Suprapubic skin (tissue), 4 donors: ENCODE results near the gene LRFN3. TPM values are rescaled to one million over a fixed set of nuclear protein-coding genes. Genes with fewer than 3 reads are reported as not detected.
A peak's percentile ranks its signal among the peaks of the same experiment; 100 is the strongest.

Experiments used
- DNase-seq, 2 donors: peaks; one replicate each; pipeline ENCODE4 v3.0.0-alpha.2; 2019; ENCODE audit warnings: low spot score in 2 of 2
- H3K27ac ChIP-seq: fragments of 200-600 bp; sonication (generic); one replicate; pipeline ENCODE4 v1.5.1; 2019
- H3K27me3 ChIP-seq: fragments of 200-600 bp; sonication (generic); one replicate; pipeline ENCODE4 v1.5.1; 2019
- H3K36me3 ChIP-seq: fragments of 200-600 bp; sonication (generic); one replicate; pipeline ENCODE4 v1.5.1; 2019
- H3K4me1 ChIP-seq: fragments of 200-600 bp; sonication (generic); one replicate; pipeline ENCODE4 v1.5.1; 2019
- H3K4me3 ChIP-seq: fragments of 200-600 bp; sonication (generic); one replicate; pipeline ENCODE4 v1.5.1; 2019; ENCODE audit warnings: mild to moderate bottlenecking
- H3K9me3 ChIP-seq: fragments of 200-600 bp; sonication (generic); one replicate; pipeline ENCODE4 v1.5.1; 2019
- CTCF ChIP-seq, 2 donors: fragments of 200-600 bp in 1 of 2; fragments of 450-650 bp in 1 of 2; sonication (generic) in 1 of 2; IDR thresholded peaks; one replicate each; pipeline ENCODE4 v1.5.1; 2016 to 2019; ENCODE audit warnings: antibody characterized with exemption in 2 of 2, mild to moderate bottlenecking in 1 of 2, moderate library complexity in 1 of 2
- EP300 ChIP-seq: sonication (generic); formaldehyde crosslinking; IDR thresholded peaks from one replicate; pipeline ENCODE4 v1.6.1; 2017; ENCODE audit warnings: antibody characterized with exemption
- POLR2A ChIP-seq, 2 donors: fragments of 450-650 bp; IDR thresholded peaks; one replicate each; pipeline ENCODE4 v1.6.1; 2017; ENCODE audit warnings: antibody characterized with exemption in 2 of 2, mild to moderate bottlenecking in 2 of 2, moderate library complexity in 2 of 2
- POLR2AphosphoS5 ChIP-seq, 3 donors: sonication (generic); formaldehyde crosslinking; IDR thresholded peaks; one replicate each; pipeline ENCODE4 v1.6.1; 2017; ENCODE audit warnings: antibody characterized with exemption in 3 of 3
- WGBS: methylation state at CpG from one replicate; pipeline ENCODE4 v1.1.5; 2018; 5-methylcytosine and 5-hydroxymethylcytosine counted together
- total RNA-seq, 4 donors: library from RNA; depleted of rRNA; stranded (reverse); fragments of >200 nt; gene quantifications; one replicate each; pipeline ENCODE4 v1.1.0, GENCODE V29; 2016

The LRFN3 gene
- total RNA-seq, 4 donors from 2014 or later = 10.9 to 18.3 (median 12.8) TPM

GRCh38 chr19:35903550-35904179, 32.5 kb upstream of the LRFN3 start:
- no peaks in the 10 kb centered on the region for H3K9me3 ChIP-seq

GRCh38 chr19:35904311-35905068, 31.7 kb upstream of the LRFN3 start:
- Histone ChIP-seq H3K27ac (peak overlapping the region; percentile 8), H3K4me1 (peaks cover 34% of the 10 kb centered on the region), H3K27me3 (no peaks in the 10 kb centered on the region), H3K4me3 (no peak overlapping the region), H3K36me3 (no peaks in the 10 kb centered on the region), H3K9me3 (no peaks in the 10 kb centered on the region)
- TF ChIP-seq EP300 (no peak), POLR2A (IDR thresholded peaks at IDR 0.05) (no peak)
- DNase-seq = no peak
- WGBS = 85% methylated on average over 10 of the region's 10 CpGs

More at GRCh38 chr19:35903550-35904179, 32.5 kb upstream of the LRFN3 start:
- H3K27ac ChIP-seq = peak overlapping the region; percentile 11
- 3% methylated on average over 15 of the region's 24 CpGs for WGBS
- H3K4me1 ChIP-seq = peaks cover 37% of the 10 kb centered on the region
- peak overlapping the region; percentile 21 for H3K4me3 ChIP-seq
- peak; percentile 87 to 88 for DNase-seq
- H3K36me3 ChIP-seq = no peaks in the 10 kb centered on the region
- TF ChIP-seq EP300 (no peak), POLR2A (IDR thresholded peaks at IDR 0.05) (no peak), CTCF (IDR thresholded peaks at IDR 0.05) (no peak), POLR2AphosphoS5 (IDR thresholded peaks at IDR 0.05) (no peak)
- H3K27me3 ChIP-seq = no peaks in the 10 kb centered on the region

GRCh38 chr19:35905178-35905727, 30.9 kb upstream of the LRFN3 start:
- TF ChIP-seq CTCF (IDR thresholded peaks at IDR 0.05) (no peak), EP300 (no peak), POLR2AphosphoS5 (IDR thresholded peaks at IDR 0.05) (no peak), POLR2A (IDR thresholded peaks at IDR 0.05) (no peak)
- Histone ChIP-seq H3K9me3 (no peaks in the 10 kb centered on the region), H3K4me1 (peaks cover 34% of the 10 kb centered on the region), H3K4me3 (no peak overlapping the region), H3K27ac (no peak overlapping the region), H3K36me3 (no peaks in the 10 kb centered on the region), H3K27me3 (no peaks in the 10 kb centered on the region)
- 72% methylated on average over 6 of the region's 6 CpGs for WGBS
- no peak for DNase-seq

GRCh38 chr19:35907377-35907745, 28.8 kb upstream of the LRFN3 start:
- no peaks in the 10 kb centered on the region for H3K27me3 ChIP-seq
- TF ChIP-seq POLR2AphosphoS5 (IDR thresholded peaks at IDR 0.05) (no peak), EP300 (no peak), CTCF (IDR thresholded peaks at IDR 0.05) (no peak), POLR2A (IDR thresholded peaks at IDR 0.05) (no peak)
- 60% methylated on average over 11 of the region's 12 CpGs for WGBS
- peaks cover 22% of the 10 kb centered on the region for H3K4me1 ChIP-seq
- peak overlapping the region; percentile 44 for H3K27ac ChIP-seq
- no peaks in the 10 kb centered on the region for H3K9me3 ChIP-seq
- DNase-seq = no peak
- peak overlapping the region; percentile 34 for H3K4me3 ChIP-seq
- no peaks in the 10 kb centered on the region for H3K36me3 ChIP-seq

- Histone ChIP-seq H3K9me3 (no peaks in the 10 kb centered on the region), H3K4me3 (peak within 1 kb of the TSS; percentile 34), H3K4me1 (peaks cover 21% of the 10 kb centered on the region), H3K36me3 (no peaks in the 10 kb centered on the region), H3K27me3 (no peaks in the 10 kb centered on the region), H3K27ac (peak within 1 kb of the TSS; percentile 44)
- WGBS = 71% methylated on average over 8 of the region's 9 CpGs
- DNase-seq = no peak
- TF ChIP-seq EP300 (no peak), POLR2A (IDR thresholded peaks at IDR 0.05) (peak in 1 of 2 donors; percentile 43)
Observed at GRCh38 chr19:35908010-35908441, 28.1 kb upstream of the LRFN3 start, which contains the start of gene TYROBP. TSS of gene TYROBP (minus strand) at chr19:35908295. CDS start at chr19:35908228, 67 bp downstream.
